ENCODE data around the gene OTOP3. TPM values are rescaled to one million over a fixed set of nuclear protein-coding genes. Genes with fewer than 3 reads are reported as not detected.

The OTOP3 gene
- total and polyA plus RNA-seq, 2 donors (not counting 3 experiments of a cell fraction or from before 2014, with no cell fraction given): not detected

GRCh38 chr17:74939534-74939933 lies 3.8 kb downstream of the OTOP3 start:
- no peak for DNase-seq (ENCODE audit: low read depth, low spot score)
- H3K4me2 ChIP-seq (ENCODE audit: insufficient read depth, low read length): no peak overlapping the region
- H3K27ac ChIP-seq (ENCODE audit: insufficient read depth, low read depth, low read length): no peak overlapping the region
- intact Hi-C loops (cut with micrococcal nuclease) (no loop called here), dilution Hi-C loops (cut with MboI; ENCODE audit: extremely low pct_ligation_motif_present, low sequenced_read_pairs) (no loop called here)
- H3K9me1 ChIP-seq (replicated peaks; ENCODE audit: control insufficient read depth, extremely low read depth, insufficient read depth, low read length): no peaks in the 10 kb centered on the region
- H3K4me1 ChIP-seq (ENCODE audit: control insufficient read depth, extremely low read depth, insufficient read depth, low read length): no peaks in the 10 kb centered on the region
- no peak for FAIRE-seq
- H3K4me3 ChIP-seq (replicated peaks in 1 of 3; ENCODE audit: insufficient read depth in 1 of 3, low read depth in 1 of 3, low read length in 3 of 3): no peak overlapping the region
- no peaks in the 10 kb centered on the region for H3K79me2 ChIP-seq (ENCODE audit: control insufficient read depth, insufficient read depth, low read length)
- H3K36me3 ChIP-seq (ENCODE audit: control insufficient read depth in 2 of 2, extremely low read depth in 1 of 2, insufficient read depth in 2 of 2, low read length in 2 of 2): no peaks in the 10 kb centered on the region
- TF ChIP-seq POLR2AphosphoS5 (IDR thresholded peaks at IDR 0.05; ENCODE audit: insufficient read depth, low read depth, low read length) (no peak), MAX (IDR thresholded peaks at IDR 0.05; ENCODE audit: insufficient read depth, insufficient read length) (no peak), GATA2 (IDR thresholded peaks at IDR 0.05; ENCODE audit: insufficient read depth, insufficient read length, low read depth, low read length) (no peak), JUN (IDR thresholded peaks at IDR 0.05; ENCODE audit: borderline replicate concordance, insufficient read depth, insufficient read length, low read depth) (no peak), MYC (IDR thresholded peaks at IDR 0.05; ENCODE audit: low read depth, low read length) (no peak), FOS (IDR thresholded peaks at IDR 0.05; ENCODE audit: borderline replicate concordance, insufficient read depth, low read length) (no peak), POLR2A (IDR thresholded peaks at IDR 0.05; ENCODE audit: low read depth, low read length) (no peak), EZH2 (IDR thresholded peaks at IDR 0.05; ENCODE audit: borderline replicate concordance, low read depth, low read length, severe bottlenecking) (no peak), CTCF (IDR thresholded peaks at IDR 0.05; ENCODE audit: extremely low read depth in 1 of 2, insufficient read depth in 1 of 2, low read depth in 1 of 2, low read length in 2 of 2) (no peak)
- peaks cover 30 to 35% of the 10 kb centered on the region in 2 experiments for H3K27me3 ChIP-seq (ENCODE audit: control insufficient read depth in 2 of 2, insufficient read depth in 2 of 2, low read length in 2 of 2)
- H2AFZ ChIP-seq (ENCODE audit: low read depth, low read length): no peak overlapping the region
- POLR2A ChIA-PET: no interaction called here
- H3K9me3 ChIP-seq (replicated peaks; ENCODE audit: control insufficient read depth, insufficient read depth, low read length): no peaks in the 10 kb centered on the region
- H3K9ac ChIP-seq (replicated peaks; ENCODE audit: extremely low read depth, insufficient read depth, low read length): no peak overlapping the region
- CTCF ChIA-PET: interaction anchor here (1.3 to 1.7 kb wide), 2 partner anchors 15 to 22 kb away, joined by 4 read pairs; partner anchors contain the start of gene OTOP2
- no peaks in the 10 kb centered on the region for H4K20me1 ChIP-seq (replicated peaks; ENCODE audit: control insufficient read depth, extremely low read depth, insufficient read depth, low read length)
- BruUV-seq (replicated peaks): no TSS peak

Measured in endothelial cell of umbilical vein (primary cell).